ENCODE measurements around the gene EMP2.

GRCh38 chr16:10529895-10530669 is 50.3 kb downstream of the EMP2 start:
- TF ChIP-seq CTCF (IDR thresholded peaks at IDR 0.05; ENCODE audit: poor library complexity, severe bottlenecking) (no peak), TAF1 (IDR thresholded peaks at IDR 0.05; ENCODE audit: low read depth) (no peak), EP300 (conservative IDR thresholded peaks at IDR 0.05; ENCODE audit: poor library complexity, severe bottlenecking) (no peak), POLR2AphosphoS5 (IDR thresholded peaks at IDR 0.05) (no peak), RAD21 (conservative IDR thresholded peaks at IDR 0.05) (no peak), EZH2 (IDR thresholded peaks at IDR 0.05; ENCODE audit: borderline replicate concordance, insufficient read depth, low read length, poor library complexity, severe bottlenecking) (no peak)
- TF ChIP-seq, protein P1, sequence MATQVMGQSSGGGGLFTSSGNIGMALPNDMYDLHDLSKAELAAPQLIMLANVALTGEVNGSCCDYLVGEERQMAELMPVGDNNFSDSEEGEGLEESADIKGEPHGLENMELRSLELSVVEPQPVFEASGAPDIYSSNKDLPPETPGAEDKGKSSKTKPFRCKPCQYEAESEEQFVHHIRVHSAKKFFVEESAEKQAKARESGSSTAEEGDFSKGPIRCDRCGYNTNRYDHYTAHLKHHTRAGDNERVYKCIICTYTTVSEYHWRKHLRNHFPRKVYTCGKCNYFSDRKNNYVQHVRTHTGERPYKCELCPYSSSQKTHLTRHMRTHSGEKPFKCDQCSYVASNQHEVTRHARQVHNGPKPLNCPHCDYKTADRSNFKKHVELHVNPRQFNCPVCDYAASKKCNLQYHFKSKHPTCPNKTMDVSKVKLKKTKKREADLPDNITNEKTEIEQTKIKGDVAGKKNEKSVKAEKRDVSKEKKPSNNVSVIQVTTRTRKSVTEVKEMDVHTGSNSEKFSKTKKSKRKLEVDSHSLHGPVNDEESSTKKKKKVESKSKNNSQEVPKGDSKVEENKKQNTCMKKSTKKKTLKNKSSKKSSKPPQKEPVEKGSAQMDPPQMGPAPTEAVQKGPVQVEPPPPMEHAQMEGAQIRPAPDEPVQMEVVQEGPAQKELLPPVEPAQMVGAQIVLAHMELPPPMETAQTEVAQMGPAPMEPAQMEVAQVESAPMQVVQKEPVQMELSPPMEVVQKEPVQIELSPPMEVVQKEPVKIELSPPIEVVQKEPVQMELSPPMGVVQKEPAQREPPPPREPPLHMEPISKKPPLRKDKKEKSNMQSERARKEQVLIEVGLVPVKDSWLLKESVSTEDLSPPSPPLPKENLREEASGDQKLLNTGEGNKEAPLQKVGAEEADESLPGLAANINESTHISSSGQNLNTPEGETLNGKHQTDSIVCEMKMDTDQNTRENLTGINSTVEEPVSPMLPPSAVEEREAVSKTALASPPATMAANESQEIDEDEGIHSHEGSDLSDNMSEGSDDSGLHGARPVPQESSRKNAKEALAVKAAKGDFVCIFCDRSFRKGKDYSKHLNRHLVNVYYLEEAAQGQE (IDR thresholded peaks at IDR 0.05; ENCODE audit: borderline replicate concordance), result no peak

Data from neural cell (in vitro differentiated cells).